HEK293 (cell line): ENCODE measurements around the gene KRTAP10-1.

Experiments used
- CTCF ChIA-PET: fragments of 350-600 bp; formaldehyde crosslinking; extraction: SDS; loops from one replicate; lab custom pipeline; 2021; ENCODE audit warnings: antibody characterized with exemption; lab: Yijun Ruan, JAX
- POLR2A ChIA-PET: fragments of 300-600 bp; formaldehyde crosslinking; extraction: SDS; loops from one replicate; lab custom pipeline; 2020; ENCODE audit warnings: antibody characterized with exemption, inconsistent platforms; lab: Yijun Ruan, JAX
- H3K27ac ChIP-seq: fragments of 200-500 bp; sonication (Bioruptor generic); 2 replicates; pipeline ENCODE4 v1.5.1; 2014; ENCODE audit warnings: low read depth, low read length, control low read depth, inconsistent platforms; ENCODE audit errors: extremely low read depth
- H3K36me3 ChIP-seq, 2 experiments: fragments of 200-500 bp in 1 of 2; sonication (Bioruptor generic) in 1 of 2; 1 replicate in 1 of 2; 2 replicates in 1 of 2; pipeline ENCODE4 v1.5.1; 2014 to 2017; ENCODE audit warnings: inconsistent platforms in 2 of 2, low read length in 2 of 2; ENCODE audit not compliant: control insufficient read depth in 2 of 2, insufficient read depth in 1 of 2
- H3K4me1 ChIP-seq: fragments of 200-500 bp; sonication (Bioruptor generic); 2 replicates; pipeline ENCODE4 v1.5.1; 2014; ENCODE audit warnings: mild to moderate bottlenecking, low read length, inconsistent platforms; ENCODE audit not compliant: control insufficient read depth, insufficient read depth
- H3K4me3 ChIP-seq: 2 replicates; pipeline ENCODE4 v1.5.1; 2011; ENCODE audit warnings: low read depth, mild to moderate bottlenecking, control low read depth, low read length, moderate library complexity
- H3K9me3 ChIP-seq: fragments of 200-500 bp; sonication (Bioruptor generic); 2 replicates; pipeline ENCODE4 v1.5.1; 2014; ENCODE audit warnings: low read depth, low read length, inconsistent platforms; ENCODE audit not compliant: control insufficient read depth, insufficient read depth
- GLIS2 ChIP-seq: fragments of 450-650 bp; formaldehyde crosslinking; IDR thresholded peaks from 2 replicates; pipeline ENCODE4 v1.5.1; 2016; ENCODE audit warnings: missing biosample characterization, missing genetic modification characterization
- IKZF3 ChIP-seq: fragments of 450-650 bp; IDR thresholded peaks from 2 replicates; pipeline ENCODE4 v1.5.0; 2018; ENCODE audit warnings: missing biosample characterization, mild to moderate bottlenecking, missing genetic modification characterization, moderate library complexity
- KLF9 ChIP-seq: fragments of 450-650 bp; formaldehyde crosslinking; IDR thresholded peaks from 2 replicates; pipeline ENCODE4 v1.5.1; 2016; ENCODE audit warnings: missing biosample characterization, missing genetic modification characterization, low read depth
- MYNN ChIP-seq: fragments of 450-650 bp; formaldehyde crosslinking; IDR thresholded peaks from 2 replicates; pipeline ENCODE4 v1.5.1; 2016; ENCODE audit warnings: missing biosample characterization, missing genetic modification characterization, borderline replicate concordance
- PRDM4 ChIP-seq: fragments of 450-650 bp; formaldehyde crosslinking; IDR thresholded peaks from 2 replicates; pipeline ENCODE4 v1.5.1; 2017; ENCODE audit warnings: missing biosample characterization, missing genetic modification characterization
- SCRT1 ChIP-seq: fragments of 450-650 bp; formaldehyde crosslinking; IDR thresholded peaks from 2 replicates; pipeline ENCODE4 v1.5.1; 2016; ENCODE audit warnings: missing biosample characterization, missing genetic modification characterization, borderline replicate concordance
- SP3 ChIP-seq: fragments of 450-650 bp; formaldehyde crosslinking; IDR thresholded peaks from 2 replicates; pipeline ENCODE4 v1.5.1; 2016; ENCODE audit warnings: missing biosample characterization, missing genetic modification characterization
- ZBTB26 ChIP-seq: fragments of 450-650 bp; formaldehyde crosslinking; optimal IDR thresholded peaks from 2 replicates; pipeline ENCODE3; 2016; ENCODE audit warnings: missing biosample characterization, mild to moderate bottlenecking, missing genetic modification characterization
- ZBTB6 ChIP-seq: fragments of 450-650 bp; formaldehyde crosslinking; IDR thresholded peaks from 2 replicates; pipeline ENCODE4 v1.5.1; 2017; ENCODE audit warnings: missing biosample characterization, missing genetic modification characterization
- ZFP3 ChIP-seq: fragments of 450-650 bp; formaldehyde crosslinking; IDR thresholded peaks from 2 replicates; pipeline ENCODE4 v1.5.1; 2016; ENCODE audit warnings: low read depth, missing biosample characterization, missing genetic modification characterization
- ZNF169 ChIP-seq: fragments of 450-650 bp; formaldehyde crosslinking; IDR thresholded peaks from 2 replicates; pipeline ENCODE4 v1.5.1; 2016; ENCODE audit warnings: missing biosample characterization, missing genetic modification characterization
- ZNF214 ChIP-seq: fragments of 450-650 bp; formaldehyde crosslinking; IDR thresholded peaks from 2 replicates; pipeline ENCODE4 v1.5.1; 2017; ENCODE audit warnings: missing biosample characterization, mild to moderate bottlenecking, missing genetic modification characterization, borderline replicate concordance
- ZNF24 ChIP-seq: fragments of 450-650 bp; formaldehyde crosslinking; IDR thresholded peaks from 2 replicates; pipeline ENCODE4 v1.5.1; 2016; ENCODE audit warnings: missing biosample characterization, missing genetic modification characterization
- ZNF248 ChIP-seq: fragments of 450-650 bp; formaldehyde crosslinking; IDR thresholded peaks from 2 replicates; pipeline ENCODE4 v1.5.1; 2017; ENCODE audit warnings: missing biosample characterization, missing genetic modification characterization
- ZNF274 ChIP-seq, 2 experiments: fragments of 200-500 bp in 1 of 2; fragments of 450-650 bp in 1 of 2; sonication (Bioruptor generic) in 1 of 2; formaldehyde crosslinking in 1 of 2; IDR thresholded peaks; 2 replicates each; pipeline versions ENCODE4 v1.5.1 to v1.6.1; 2014 to 2016; ENCODE audit warnings: borderline replicate concordance in 1 of 2, inconsistent platforms in 1 of 2, low read length in 1 of 2, missing biosample characterization in 1 of 2, missing genetic modification characterization in 1 of 2
- ZNF280D ChIP-seq: fragments of 450-650 bp; formaldehyde crosslinking; IDR thresholded peaks from 2 replicates; pipeline ENCODE4 v1.5.1; 2016; ENCODE audit warnings: missing biosample characterization, missing genetic modification characterization
- ZNF558 ChIP-seq: fragments of 450-650 bp; formaldehyde crosslinking; IDR thresholded peaks from 2 replicates; pipeline ENCODE4 v1.5.1; 2016; ENCODE audit warnings: missing biosample characterization, missing genetic modification characterization
- ZNF580 ChIP-seq: fragments of 450-650 bp; formaldehyde crosslinking; IDR thresholded peaks from 2 replicates; pipeline ENCODE4 v1.5.1; 2016; ENCODE audit warnings: missing biosample characterization, missing genetic modification characterization
- ZNF624 ChIP-seq: fragments of 450-650 bp; formaldehyde crosslinking; IDR thresholded peaks from 2 replicates; pipeline ENCODE4 v1.5.1; 2017; ENCODE audit warnings: missing biosample characterization, missing genetic modification characterization
- ZNF626 ChIP-seq: fragments of 450-650 bp; sonication (Bioruptor Pico); formaldehyde crosslinking; IDR thresholded peaks from 2 replicates; pipeline ENCODE4 v1.5.1; 2018; ENCODE audit warnings: missing biosample characterization, missing genetic modification characterization, inconsistent platforms
- ZNF768 ChIP-seq: fragments of 450-650 bp; formaldehyde crosslinking; IDR thresholded peaks from 2 replicates; pipeline ENCODE4 v1.5.1; 2018; ENCODE audit warnings: missing biosample characterization, mild to moderate bottlenecking, missing genetic modification characterization

The KRTAP10-1 gene

GRCh38 chr21:44523567-44524413, 16.2 kb downstream of the KRTAP10-1 start (continued):
- TF ChIP-seq GLIS2 (tag by site-specific recombination), result no peak

- ChIA-PET CTCF (interaction anchor here (0.6 kb wide), 1 partner anchor 176 kb away, joined by 3 read pairs; no protein-coding TSS in a partner anchor), POLR2A (no interaction called here)
- no peaks in the 10 kb centered on the region for H3K36me3 ChIP-seq
- H3K9me3 ChIP-seq, result no peaks in the 10 kb centered on the region
- H3K27ac ChIP-seq, result no peak overlapping the region
- TF ChIP-seq SCRT1 (no peak), SP3 (no peak), ZFP3 (tag by site-specific recombination) (no peak), ZNF274 (IDR thresholded peaks at IDR 0.05; ENCODE audit: low read length) (no peak), ZNF274 (tag by site-specific recombination; IDR thresholded peaks at IDR 0.05; ENCODE audit: borderline replicate concordance) (no peak), PRDM4 (tag by site-specific recombination) (no peak), ZNF24 (tag by site-specific recombination) (no peak), ZBTB26 (tag by site-specific recombination) (no peak), ZNF580 (tag by site-specific recombination) (no peak), ZNF169 (tag by site-specific recombination) (no peak), ZNF626 (tag by site-specific recombination) (no peak), ZNF558 (tag by site-specific recombination) (no peak), ZNF768 (tag by site-specific recombination) (no peak), ZBTB6 (tag by site-specific recombination) (no peak), ZNF214 (tag by site-specific recombination) (no peak), ZNF624 (tag by site-specific recombination) (no peak), ZNF248 (tag by site-specific recombination) (no peak), KLF9 (tag by site-specific recombination) (no peak), MYNN (tag by site-specific recombination) (no peak), IKZF3 (tag by site-specific recombination) (no peak), ZNF280D (tag by site-specific recombination) (no peak)
- no peaks in the 10 kb centered on the region for H3K4me1 ChIP-seq
- no peak overlapping the region for H3K4me3 ChIP-seq
These were observed 17.2 kb downstream of the KRTAP10-1 start for GRCh38 chr21:44522753-44523204.
